ENCODE results near the gene CCDC122. TPM values are rescaled to one million over a fixed set of nuclear protein-coding genes. Genes with fewer than 3 reads are reported as not detected.

The CCDC122 gene
- total RNA-seq, 2 experiments from 2014 or later = 0.52 to 0.64 TPM

DNA sequence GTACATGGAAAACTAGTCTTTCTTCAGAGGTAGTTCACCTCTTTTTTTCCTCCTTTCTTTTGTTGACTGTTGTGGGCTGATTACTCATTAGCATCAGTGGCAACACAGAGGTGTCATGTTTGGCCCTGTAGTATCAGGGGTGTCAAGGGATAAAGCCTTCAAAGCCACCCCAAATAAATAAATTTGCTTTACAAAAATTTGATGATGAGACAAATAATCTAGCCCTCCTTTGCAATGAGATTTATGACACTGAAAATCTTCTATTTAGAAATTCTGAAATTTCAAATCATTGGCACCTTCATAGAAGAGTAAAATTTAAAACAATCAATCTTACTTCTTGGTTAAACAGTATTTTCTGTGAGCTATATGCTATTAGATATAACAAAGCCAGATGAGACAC is 2.0 kb upstream of the CCDC122 start:
- H3K27ac ChIP-seq (ENCODE audit: low read depth in 1 of 2, low read length in 2 of 2) = no peak overlapping the region
- no peaks in the 10 kb centered on the region for H3K36me3 ChIP-seq (ENCODE audit: insufficient read depth, low read length)
- H3K4me3 Mint-ChIP-seq = peak overlapping the region; percentile 65
- TF ChIP-seq, protein P1, sequence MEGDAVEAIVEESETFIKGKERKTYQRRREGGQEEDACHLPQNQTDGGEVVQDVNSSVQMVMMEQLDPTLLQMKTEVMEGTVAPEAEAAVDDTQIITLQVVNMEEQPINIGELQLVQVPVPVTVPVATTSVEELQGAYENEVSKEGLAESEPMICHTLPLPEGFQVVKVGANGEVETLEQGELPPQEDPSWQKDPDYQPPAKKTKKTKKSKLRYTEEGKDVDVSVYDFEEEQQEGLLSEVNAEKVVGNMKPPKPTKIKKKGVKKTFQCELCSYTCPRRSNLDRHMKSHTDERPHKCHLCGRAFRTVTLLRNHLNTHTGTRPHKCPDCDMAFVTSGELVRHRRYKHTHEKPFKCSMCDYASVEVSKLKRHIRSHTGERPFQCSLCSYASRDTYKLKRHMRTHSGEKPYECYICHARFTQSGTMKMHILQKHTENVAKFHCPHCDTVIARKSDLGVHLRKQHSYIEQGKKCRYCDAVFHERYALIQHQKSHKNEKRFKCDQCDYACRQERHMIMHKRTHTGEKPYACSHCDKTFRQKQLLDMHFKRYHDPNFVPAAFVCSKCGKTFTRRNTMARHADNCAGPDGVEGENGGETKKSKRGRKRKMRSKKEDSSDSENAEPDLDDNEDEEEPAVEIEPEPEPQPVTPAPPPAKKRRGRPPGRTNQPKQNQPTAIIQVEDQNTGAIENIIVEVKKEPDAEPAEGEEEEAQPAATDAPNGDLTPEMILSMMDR (IDR thresholded peaks at IDR 0.05) = no peak
- ATAC-seq (ENCODE audit: poor library complexity) (no peak), DNase-seq (no peak)
- H3K36me3 Mint-ChIP-seq (ENCODE audit: low read depth) = no peaks in the 10 kb centered on the region
- peaks cover 16% of the 10 kb centered on the region for H3K4me1 Mint-ChIP-seq (ENCODE audit: low read depth)
- no peak overlapping the region for H3K4me3 ChIP-seq (ENCODE audit: low read length)
- no peaks in the 10 kb centered on the region for H3K9me3 Mint-ChIP-seq
- ChIA-PET POLR2A (no interaction called here), CTCF (interaction anchor here (0.6 to 2.0 kb wide), 2 partner anchors 24 to 718 kb away, joined by 3 to 7 read pairs; no protein-coding TSS in a partner anchor)
- peaks cover 16% of the 10 kb centered on the region for H3K4me1 ChIP-seq (ENCODE audit: insufficient read depth, low read length)
- no peak overlapping the region for H3K27ac Mint-ChIP-seq
- H3K9me3 ChIP-seq (ENCODE audit: control insufficient read depth in 1 of 2, insufficient read depth in 1 of 2, low read length in 2 of 2) = no peaks in the 10 kb centered on the region
- intact Hi-C loops (cut with DNase I, micrococcal nuclease) = no loop called here
- H3K27me3 Mint-ChIP-seq = peaks cover 16% of the 10 kb centered on the region
- H3K27me3 ChIP-seq (ENCODE audit: control insufficient read depth in 1 of 2, insufficient read depth in 2 of 2, low read length in 2 of 2) = no peaks in the 10 kb centered on the region

DNA sequence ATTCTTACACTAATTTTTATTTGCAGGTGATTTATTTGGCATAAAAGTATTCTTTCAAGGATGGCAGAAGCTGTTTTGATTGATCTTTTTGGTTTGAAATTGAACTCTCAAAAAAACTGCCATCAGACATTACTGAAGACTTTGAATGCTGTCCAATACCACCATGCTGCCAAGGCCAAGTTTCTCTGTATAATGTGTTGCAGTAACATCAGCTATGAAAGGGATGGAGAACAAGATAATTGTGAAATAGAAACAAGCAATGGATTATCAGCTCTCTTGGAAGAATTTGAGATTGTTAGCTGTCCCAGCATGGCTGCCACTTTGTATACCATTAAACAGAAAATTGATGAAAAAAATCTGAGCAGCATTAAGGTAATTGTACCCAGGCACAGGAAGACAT is 1.4 kb upstream of the CCDC122 start:
- H3K27ac ChIP-seq (ENCODE audit: low read depth in 1 of 2, low read length in 2 of 2) = no peak overlapping the region
- no peaks in the 10 kb centered on the region for H3K36me3 ChIP-seq (ENCODE audit: insufficient read depth, low read length)
- H3K4me3 Mint-ChIP-seq = peak overlapping the region; percentile 65
- TF ChIP-seq, protein P1 (IDR thresholded peaks at IDR 0.05) = no peak
- H3K4me3 ChIP-seq (ENCODE audit: low read length) = no peak overlapping the region
- H3K9me3 Mint-ChIP-seq = no peaks in the 10 kb centered on the region
- no peak overlapping the region for H3K27ac Mint-ChIP-seq
- ChIA-PET POLR2A (interaction anchor here (0.5 kb wide), 1 partner anchor 1167 kb away, joined by 3 read pairs; no protein-coding TSS in a partner anchor), CTCF (interaction anchor here (1.2 to 2.0 kb wide), 2 partner anchors 25 to 556 kb away, joined by 3 to 7 read pairs; no protein-coding TSS in a partner anchor)
- no peak for DNase-seq
- intact Hi-C loops (cut with DNase I, micrococcal nuclease) = no loop called here
- peaks cover 16% of the 10 kb centered on the region for H3K4me1 ChIP-seq (ENCODE audit: insufficient read depth, low read length)
- no peak for ATAC-seq (ENCODE audit: poor library complexity)
- no peaks in the 10 kb centered on the region for H3K36me3 Mint-ChIP-seq (ENCODE audit: low read depth)
- no peaks in the 10 kb centered on the region for H3K9me3 ChIP-seq (ENCODE audit: control insufficient read depth in 1 of 2, insufficient read depth in 1 of 2, low read length in 2 of 2)
- H3K4me1 Mint-ChIP-seq (ENCODE audit: low read depth) = peaks cover 16% of the 10 kb centered on the region
- peaks cover 16% of the 10 kb centered on the region for H3K27me3 Mint-ChIP-seq
- H3K27me3 ChIP-seq (ENCODE audit: control insufficient read depth in 1 of 2, insufficient read depth in 2 of 2, low read length in 2 of 2) = no peaks in the 10 kb centered on the region

DNA sequence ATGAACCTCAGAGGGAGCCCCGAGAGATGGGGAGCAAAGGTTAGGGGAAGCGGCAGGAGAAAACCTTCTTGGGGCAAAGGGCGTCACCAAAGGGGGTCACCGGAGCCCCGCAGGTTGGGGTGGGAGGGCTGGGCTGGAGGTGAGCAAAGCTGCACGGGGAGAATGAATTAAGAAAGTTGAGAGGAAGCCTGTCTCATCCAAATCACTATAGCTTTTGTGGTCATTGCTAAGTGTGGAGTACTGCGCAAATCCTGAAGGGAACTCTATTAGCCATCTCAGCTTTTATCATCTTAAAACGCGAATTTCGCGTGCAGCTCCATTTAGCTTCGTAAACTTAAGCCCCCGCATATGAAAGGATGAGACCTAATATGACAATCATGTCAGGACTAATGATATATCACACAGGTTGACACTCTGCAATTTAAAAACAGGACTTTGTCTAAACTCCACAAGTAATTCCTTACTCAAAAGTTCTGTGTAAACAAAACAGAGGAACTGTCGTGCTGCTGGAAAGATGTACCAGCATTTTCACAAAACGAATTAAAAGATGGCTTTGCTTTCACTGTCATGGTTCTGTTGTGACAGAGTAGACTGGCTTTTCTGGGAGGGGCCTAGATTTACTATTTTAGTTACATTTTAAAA is 795 bp upstream of the CCDC122 start:
- intact Hi-C loops (cut with DNase I, micrococcal nuclease) = no loop called here
- Mint-ChIP-seq H3K27me3 (peaks cover 14% of the 10 kb centered on the region), H3K27ac (peak overlapping the region; percentile 79), H3K36me3 (ENCODE audit: low read depth) (no peaks in the 10 kb centered on the region), H3K4me3 (peak overlapping the region; percentile 91), H3K4me1 (ENCODE audit: low read depth) (peaks cover 16% of the 10 kb centered on the region), H3K9me3 (no peaks in the 10 kb centered on the region)
- ATAC-seq (ENCODE audit: poor library complexity) (no peak), DNase-seq (peak in 1 of 14 experiments; percentile 9)
- POLR2A ChIA-PET = interaction anchor here (0.5 to 1.5 kb wide), 4 partner anchors 27 to 1167 kb away, joined by 3 to 8 read pairs (median 4); no protein-coding TSS in a partner anchor
- peaks cover 16% of the 10 kb centered on the region for H3K4me1 ChIP-seq (ENCODE audit: insufficient read depth, low read length)
- no peaks in the 10 kb centered on the region for H3K9me3 ChIP-seq (ENCODE audit: control insufficient read depth in 1 of 2, insufficient read depth in 1 of 2, low read length in 2 of 2)
- H3K27me3 ChIP-seq (ENCODE audit: control insufficient read depth in 1 of 2, insufficient read depth in 2 of 2, low read length in 2 of 2) = no peaks in the 10 kb centered on the region
- TF ChIP-seq, protein P1 (IDR thresholded peaks at IDR 0.05) = no peak
- peak overlapping the region in 1 of 2 donors; percentile 46 for H3K27ac ChIP-seq (ENCODE audit: low read depth in 1 of 2, low read length in 2 of 2)
- CTCF ChIA-PET = interaction anchor here (1.2 kb wide), 1 partner anchor 556 kb away, joined by 3 read pairs; no protein-coding TSS in a partner anchor
- H3K4me3 ChIP-seq (ENCODE audit: low read length) = peak overlapping the region; percentile 76
- H3K36me3 ChIP-seq (ENCODE audit: insufficient read depth, low read length) = no peaks in the 10 kb centered on the region
